GM18951 (cell line): ENCODE data around the gene ECM1.

Experiments
- POLR2A ChIP-seq: IDR thresholded peaks from 4 replicates; pipeline ENCODE4 v1.6.1; 2011; ENCODE audit warnings: mild to moderate bottlenecking; ENCODE audit not compliant: insufficient read length, insufficient read depth; ENCODE audit errors: extremely low read depth
- in situ Hi-C: fragments of 300-500 bp; cut with MboI; formaldehyde crosslinking; loops from one replicate; pipeline ENCODE4 v1.12.0; 2022; ENCODE audit warnings: low sequenced_read_pairs, mixed read lengths, inconsistent platforms; ENCODE audit not compliant: unreplicated experiment

ECM1 gene

GRCh38 chr1:150543500-150544143 lies 35.7 kb downstream of the ECM1 start:
- no peak for TF ChIP-seq POLR2A
- in situ Hi-C loops, result no loop called here

- in situ Hi-C loops, result no loop called here
- no peak for TF ChIP-seq POLR2A
These were observed 36.3 kb downstream of the ECM1 start for GRCh38 chr1:150544204-150544603.

GRCh38 chr1:150545486-150546032 lies 37.6 kb downstream of the ECM1 start:
- in situ Hi-C loops, result no loop called here
- no peak for TF ChIP-seq POLR2A

- in situ Hi-C loops, result no loop called here
- TF ChIP-seq POLR2A, result no peak
These were observed 38.5 kb downstream of the ECM1 start for GRCh38 chr1:150546294-150546937.

GRCh38 chr1:150548324-150548631 lies 40.4 kb downstream of the ECM1 start:
- no peak for TF ChIP-seq POLR2A
- in situ Hi-C loops, result no loop called here

GRCh38 chr1:150548632-150549495 lies 41.0 kb downstream of the ECM1 start, which contains the start of gene ADAMTSL4:
Gene ADAMTSL4, plus strand, starts transcription at chr1:150549408. Its CDS starts 2,881 bp downstream, at chr1:150552289.
- in situ Hi-C loops, result no loop called here
- TF ChIP-seq POLR2A, result no peak

GRCh38 chr1:150549496-150550221 lies 41.8 kb downstream of the ECM1 start:
- no peak for TF ChIP-seq POLR2A
- in situ Hi-C loops, result no loop called here

GRCh38 chr1:150550222-150551050 lies 42.5 kb downstream of the ECM1 start:
- no peak for TF ChIP-seq POLR2A
- in situ Hi-C loops, result no loop called here

- TF ChIP-seq POLR2A, result no peak
- in situ Hi-C loops, result no loop called here
These were observed 43.3 kb downstream of the ECM1 start for GRCh38 chr1:150551051-150551783.

GRCh38 chr1:150551784-150552127 lies 43.8 kb downstream of the ECM1 start:
- in situ Hi-C loops, result no loop called here
- no peak for TF ChIP-seq POLR2A

GRCh38 chr1:150552128-150552910 lies 44.4 kb downstream of the ECM1 start:
- no peak for TF ChIP-seq POLR2A
- in situ Hi-C loops, result no loop called here
